Brain microvascular endothelial cell (primary cell): ENCODE data around the gene PTPRT.

Experiments
- DNase-seq: peaks from one replicate; pipeline ENCODE4 v3.0.0-alpha.2; 2020
- H3K27ac ChIP-seq: fragments of 250-450 bp; sonication (Bioruptor Pico); 2 replicates; pipeline ENCODE4 v1.5.1; 2020; ENCODE audit warnings: mild to moderate bottlenecking, moderate library complexity
- H3K27me3 ChIP-seq: fragments of 250-450 bp; sonication (Bioruptor Pico); replicated peaks from 2 replicates; pipeline ENCODE4 v1.5.1; 2020; ENCODE audit warnings: mild to moderate bottlenecking
- H3K36me3 ChIP-seq: fragments of 250-450 bp; sonication (Bioruptor Pico); replicated peaks from 2 replicates; pipeline ENCODE4 v1.5.1; 2020; ENCODE audit warnings: mild to moderate bottlenecking
- H3K4me3 ChIP-seq: 2 replicates; pipeline ENCODE4 v1.5.1; 2011; ENCODE audit warnings: low read depth, mild to moderate bottlenecking, control low read depth, low read length, moderate library complexity
- CTCF ChIP-seq: IDR thresholded peaks from 2 replicates; pipeline ENCODE4 v1.5.1; 2011; ENCODE audit warnings: low read depth, mild to moderate bottlenecking, moderate library complexity, low read length, control low read depth, inconsistent platforms; ENCODE audit errors: missing control alignments
- in situ Hi-C: cut with HindIII; loops from 2 replicates; pipeline ENCODE4 v1.10.0; 2017; ENCODE audit warnings: low sequenced_read_pairs, low pct_ligation_motif_present

The PTPRT gene

GRCh38 chr20:42270539-42270938 is 919.2 kb downstream of the PTPRT start:
- H3K4me3 ChIP-seq: no peak overlapping the region
- no peaks in the 10 kb centered on the region for H3K36me3 ChIP-seq
- in situ Hi-C loops: no loop called here
- no peak overlapping the region for H3K27ac ChIP-seq
- DNase-seq: no peak
- no peak for TF ChIP-seq CTCF
- no peaks in the 10 kb centered on the region for H3K27me3 ChIP-seq

GRCh38 chr20:42267793-42268384 is 921.8 kb downstream of the PTPRT start:
- Histone ChIP-seq H3K4me3 (no peak overlapping the region), H3K27me3 (no peaks in the 10 kb centered on the region), H3K36me3 (no peaks in the 10 kb centered on the region), H3K27ac (no peak overlapping the region)
- DNase-seq: no peak
- TF ChIP-seq CTCF: no peak
- in situ Hi-C loops: no loop called here

GRCh38 chr20:42261766-42262270 is 927.9 kb downstream of the PTPRT start:
- no peak overlapping the region for H3K4me3 ChIP-seq
- in situ Hi-C loops: no loop called here

GRCh38 chr20:42260184-42260583 is 929.5 kb downstream of the PTPRT start:
- Histone ChIP-seq H3K27me3 (no peaks in the 10 kb centered on the region), H3K4me3 (no peak overlapping the region), H3K27ac (no peak overlapping the region), H3K36me3 (no peaks in the 10 kb centered on the region)
- no peak for TF ChIP-seq CTCF
- in situ Hi-C loops: no loop called here
- no peak for DNase-seq

More at GRCh38 chr20:42261766-42262270, 927.9 kb downstream of the PTPRT start:
- no peaks in the 10 kb centered on the region for H3K27me3 ChIP-seq
- no peak overlapping the region for H3K27ac ChIP-seq
- DNase-seq: no peak
- no peak for TF ChIP-seq CTCF
- H3K36me3 ChIP-seq: no peaks in the 10 kb centered on the region

- DNase-seq: no peak
- Histone ChIP-seq H3K27ac (no peak overlapping the region), H3K36me3 (no peaks in the 10 kb centered on the region), H3K27me3 (no peaks in the 10 kb centered on the region), H3K4me3 (no peak overlapping the region)
- TF ChIP-seq CTCF: no peak
- in situ Hi-C loops: no loop called here
Measured at GRCh38 chr20:42259389-42259788, 930.3 kb downstream of the PTPRT start.
